Endothelial cell of umbilical vein (primary cell): Measurements from ENCODE around the gene CUL7. TPM values are rescaled to one million over a fixed set of nuclear protein-coding genes. Genes with fewer than 3 reads are reported as not detected.

Source experiments
- BruUV-seq: library from RNA; stranded (reverse); fragments of 400-500 nt; replicated peaks from 2 replicates; lab custom pipeline; 2021; lab: Mats Ljungman, UMichigan
- CTCF ChIA-PET: fragments of 300-600, 350-600 bp; sonication (Branson Sonifier 250); formaldehyde crosslinking; loops from one replicate; lab custom pipeline; 2021; ENCODE audit warnings: antibody characterized with exemption, inconsistent platforms; lab: Charles Lee
- POLR2A ChIA-PET: fragments of 300-600, 350-600 bp; sonication (Branson Sonifier 250); formaldehyde crosslinking; loops from one replicate; lab custom pipeline; 2021; ENCODE audit warnings: antibody characterized with exemption, inconsistent platforms; lab: Charles Lee
- DNase-seq: peaks from one replicate; pipeline ENCODE4 v3.0.0-alpha.2; 2011; ENCODE audit warnings: low read depth, low spot score
- FAIRE-seq: peaks from 2 replicates; lab custom pipeline; 2011; peaks lifted over from hg19 to GRCh38; lab: Jason Lieb, UNC
- H2AFZ ChIP-seq: 2 replicates; pipeline ENCODE4 v1.6.0; 2012; ENCODE audit warnings: low read depth, low read length, control low read depth, inconsistent platforms
- H3K27ac ChIP-seq: 2 replicates; pipeline ENCODE4 v1.5.1; 2011; ENCODE audit warnings: low read depth, mild to moderate bottlenecking, control low read depth, low read length, moderate library complexity; ENCODE audit not compliant: insufficient read depth
- H3K27me3 ChIP-seq, 2 experiments: 2 replicates each; pipeline versions ENCODE4 v1.6.0 to v1.6.1; 2011; ENCODE audit warnings: low read length in 2 of 2, mixed read lengths in 1 of 2; ENCODE audit not compliant: control insufficient read depth in 2 of 2, insufficient read depth in 2 of 2
- H3K36me3 ChIP-seq, 2 experiments: 2 replicates in 1 of 2; 3 replicates in 1 of 2; pipeline ENCODE4 v1.5.1; 2011; ENCODE audit warnings: low read length in 2 of 2, mild to moderate bottlenecking in 1 of 2, moderate library complexity in 1 of 2; ENCODE audit not compliant: control insufficient read depth in 2 of 2, insufficient read depth in 2 of 2; ENCODE audit errors: extremely low read depth in 1 of 2
- H3K4me1 ChIP-seq: 3 replicates; pipeline ENCODE4 v1.5.1; 2011; ENCODE audit warnings: mild to moderate bottlenecking, low read length; ENCODE audit not compliant: control insufficient read depth, insufficient read depth; ENCODE audit errors: extremely low read depth
- H3K4me2 ChIP-seq: 2 replicates; pipeline ENCODE4 v1.6.1; 2011; ENCODE audit warnings: low read length, control low read depth, mixed read lengths; ENCODE audit not compliant: insufficient read depth
- H3K4me3 ChIP-seq, 3 experiments: fragments of 200-600 bp in 1 of 3; sonication (generic), shearing (Covaris generic) in 1 of 3; replicated peaks in 1 of 3; 2 replicates each; pipeline ENCODE4 v1.5.1; 2011 to 2016; ENCODE audit warnings: control low read depth in 3 of 3, low read length in 3 of 3, mild to moderate bottlenecking in 2 of 3, inconsistent platforms in 1 of 3, low read depth in 1 of 3, moderate library complexity in 1 of 3; ENCODE audit not compliant: insufficient read depth in 1 of 3
- H3K79me2 ChIP-seq: 2 replicates; pipeline ENCODE4 v1.6.0; 2012; ENCODE audit warnings: low read length, inconsistent platforms; ENCODE audit not compliant: control insufficient read depth, insufficient read depth
- H3K9ac ChIP-seq: replicated peaks from 2 replicates; pipeline ENCODE3; 2011; ENCODE audit warnings: low read length, control low read depth; ENCODE audit not compliant: insufficient read depth; ENCODE audit errors: extremely low read depth
- H3K9me1 ChIP-seq: replicated peaks from 3 replicates; pipeline ENCODE4 v1.6.0; 2011; ENCODE audit warnings: mild to moderate bottlenecking, low read length; ENCODE audit not compliant: control insufficient read depth, insufficient read depth; ENCODE audit errors: extremely low read depth
- H3K9me3 ChIP-seq: replicated peaks from 2 replicates; pipeline ENCODE4 v1.5.1; 2012; ENCODE audit warnings: low read length, inconsistent platforms; ENCODE audit not compliant: control insufficient read depth, insufficient read depth
- H4K20me1 ChIP-seq: replicated peaks from 2 replicates; pipeline ENCODE3; 2011; ENCODE audit warnings: mild to moderate bottlenecking, low read length; ENCODE audit not compliant: control insufficient read depth, insufficient read depth; ENCODE audit errors: extremely low read depth
- CTCF ChIP-seq, 2 donors: IDR thresholded peaks; 1 replicate in 1 of 2; 2 replicates in 1 of 2; pipeline ENCODE4 v1.5.1; 2011; ENCODE audit warnings: low read length in 2 of 2, mild to moderate bottlenecking in 2 of 2, moderate library complexity in 2 of 2, control low read depth in 1 of 2, inconsistent platforms in 1 of 2, low read depth in 1 of 2; ENCODE audit not compliant: insufficient read depth in 1 of 2; ENCODE audit errors: extremely low read depth in 1 of 2
- EZH2 ChIP-seq: IDR thresholded peaks from 2 replicates; pipeline ENCODE4 v1.6.1; 2012; ENCODE audit warnings: borderline replicate concordance, low read depth, mild to moderate bottlenecking, moderate library complexity, low read length, inconsistent platforms; ENCODE audit not compliant: severe bottlenecking
- FOS ChIP-seq: IDR thresholded peaks from 2 replicates; pipeline ENCODE4 v1.6.1; 2011; ENCODE audit warnings: mild to moderate bottlenecking, low read length, moderate library complexity, borderline replicate concordance; ENCODE audit not compliant: insufficient read depth
- GATA2 ChIP-seq: IDR thresholded peaks from 2 replicates; pipeline ENCODE4 v1.7.0; 2011; ENCODE audit warnings: low read depth, mild to moderate bottlenecking, moderate library complexity, mixed read lengths, low read length; ENCODE audit not compliant: insufficient read length, insufficient read depth
- JUN ChIP-seq: IDR thresholded peaks from 2 replicates; pipeline ENCODE4 v1.6.1; 2011; ENCODE audit warnings: borderline replicate concordance, low read depth; ENCODE audit not compliant: insufficient read length, insufficient read depth
- MYC ChIP-seq: IDR thresholded peaks from one replicate; pipeline ENCODE4 v1.6.1; 2011; ENCODE audit warnings: mild to moderate bottlenecking, low read depth, low read length
- POLR2A ChIP-seq: IDR thresholded peaks from 2 replicates; pipeline ENCODE4 v1.6.1; 2012; ENCODE audit warnings: low read depth, mild to moderate bottlenecking, control low read depth, low read length
- POLR2AphosphoS5 ChIP-seq: IDR thresholded peaks from 2 replicates; pipeline ENCODE4 v1.6.1; 2012; ENCODE audit warnings: low read depth, mild to moderate bottlenecking, control low read depth, low read length, moderate library complexity; ENCODE audit not compliant: insufficient read depth
- dilution Hi-C: fragments of 300-500 bp; cut with MboI; formaldehyde crosslinking; loops from one replicate; pipeline ENCODE4 v1.15.0; 2019; ENCODE audit warnings: low sequenced_read_pairs; ENCODE audit not compliant: extremely low pct_ligation_motif_present
- intact Hi-C: fragments of 100-400 bp; cut with micrococcal nuclease; formaldehyde crosslinking; loops from one replicate; pipeline ENCODE4 v1.10.0; 2022
- polyA plus RNA-seq, 4 experiments: library from polyadenylated mRNA; depleted of rRNA in 3 of 4; stranded (reverse) in 3 of 4; unstranded in 1 of 4; fragments of >200 nt; gene quantifications; 2 replicates each; pipeline versions ENCODE4 v1.2.1 to v1.2.3, GENCODE V29; 2011 to 2012; ENCODE audit warnings: missing spikeins in 1 of 4
- total RNA-seq: library from RNA; stranded (reverse); gene quantifications from 2 replicates; pipeline ENCODE4 v1.2.3, GENCODE V29; 2021
- TF ChIP-seq, protein P1 (sequence below): IDR thresholded peaks from 2 replicates; pipeline ENCODE4 v1.6.1; 2011; ENCODE audit not compliant: insufficient read depth, insufficient read length

Gene CUL7
- total and polyA plus RNA-seq, 2 donors (not counting 3 experiments of a cell fraction or from before 2014, with no cell fraction given): 29.4 to 33.7 TPM

DNA sequence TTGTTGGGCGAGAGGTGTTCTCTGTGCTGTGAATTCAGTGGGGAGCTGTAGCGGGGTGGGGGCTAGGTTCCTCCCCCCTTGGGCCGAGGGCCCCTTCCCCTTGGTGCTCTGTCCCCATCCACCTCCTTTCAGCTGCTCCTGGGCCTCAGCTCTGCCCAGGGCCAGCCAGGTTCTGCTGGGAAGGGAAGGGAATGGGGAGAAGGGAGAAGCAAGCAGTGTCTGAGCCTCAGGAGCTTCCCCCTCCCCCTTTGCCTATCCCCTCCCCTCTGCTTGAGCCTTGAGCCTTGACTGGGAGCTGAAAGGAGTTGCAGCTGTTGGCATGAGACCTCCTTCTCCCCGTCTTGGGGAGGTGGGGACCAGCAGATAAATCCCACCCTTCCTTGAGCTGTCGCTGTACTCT, 32.8 kb downstream of the CUL7 start:
- BruUV-seq: TSS peak; percentile 67
- peaks cover 45% of the 10 kb centered on the region for H3K79me2 ChIP-seq
- H3K27me3 ChIP-seq: no peaks in the 10 kb centered on the region
- H3K36me3 ChIP-seq: peaks cover 6 to 24% of the 10 kb centered on the region in 2 experiments
- no peak for TF ChIP-seq FOS
- no peak for TF ChIP-seq CTCF (IDR thresholded peaks at IDR 0.05; ENCODE audit: extremely low read depth in 1 of 2, insufficient read depth in 1 of 2, low read depth in 1 of 2, low read length in 2 of 2)
- no peak for TF ChIP-seq GATA2
- TF ChIP-seq POLR2A: no peak
- no peak for TF ChIP-seq JUN
- TF ChIP-seq, protein P1, sequence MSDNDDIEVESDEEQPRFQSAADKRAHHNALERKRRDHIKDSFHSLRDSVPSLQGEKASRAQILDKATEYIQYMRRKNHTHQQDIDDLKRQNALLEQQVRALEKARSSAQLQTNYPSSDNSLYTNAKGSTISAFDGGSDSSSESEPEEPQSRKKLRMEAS: no peak
- no peak for TF ChIP-seq POLR2AphosphoS5
- TF ChIP-seq MYC: no peak
- TF ChIP-seq EZH2: no peak
- H3K9me1 ChIP-seq: no peaks in the 10 kb centered on the region
- no peak for DNase-seq
- no peaks in the 10 kb centered on the region for H3K9me3 ChIP-seq
- no peaks in the 10 kb centered on the region for H4K20me1 ChIP-seq
- no peak overlapping the region for H3K9ac ChIP-seq
- intact Hi-C loops (loop anchor here (1.0 to 2.0 kb wide), 2 partner anchors 32 to 38 kb away; partner anchors contain the start of genes CUL7, KLC4 and MRPL2), dilution Hi-C loops (no loop called here)
- H2AFZ ChIP-seq: peak overlapping the region; percentile 51
- no peak overlapping the region for H3K4me3 ChIP-seq
- peak overlapping the region; percentile 58 for H3K27ac ChIP-seq
- no peak for FAIRE-seq
- peak overlapping the region; percentile 7 for H3K4me2 ChIP-seq
- no peaks in the 10 kb centered on the region for H3K4me1 ChIP-seq
- CTCF ChIA-PET: interaction anchor here (1.0 to 3.7 kb wide), 4 partner anchors 12 to 123 kb away, joined by 3 to 11 read pairs (median 8); partner anchors contain the start of genes CUL7 and PPP2R5D
- POLR2A ChIA-PET: interaction anchor here (1.7 kb wide), 1 partner anchor 33 kb away, joined by 7 read pairs; the partner anchor contains the start of gene CUL7
